NK-92 (cell line): ENCODE data around the gene RPS19BP1.
A peak's percentile ranks its signal among the peaks of the same experiment; 100 is the strongest.

Experiments used
- DNase-seq: peaks from one replicate; lab custom pipeline; 2025; ENCODE audit not compliant: unreplicated experiment; lab: John Stamatoyannopoulos, UW

Gene RPS19BP1, protein sequence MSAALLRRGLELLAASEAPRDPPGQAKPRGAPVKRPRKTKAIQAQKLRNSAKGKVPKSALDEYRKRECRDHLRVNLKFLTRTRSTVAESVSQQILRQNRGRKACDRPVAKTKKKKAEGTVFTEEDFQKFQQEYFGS

DNA sequence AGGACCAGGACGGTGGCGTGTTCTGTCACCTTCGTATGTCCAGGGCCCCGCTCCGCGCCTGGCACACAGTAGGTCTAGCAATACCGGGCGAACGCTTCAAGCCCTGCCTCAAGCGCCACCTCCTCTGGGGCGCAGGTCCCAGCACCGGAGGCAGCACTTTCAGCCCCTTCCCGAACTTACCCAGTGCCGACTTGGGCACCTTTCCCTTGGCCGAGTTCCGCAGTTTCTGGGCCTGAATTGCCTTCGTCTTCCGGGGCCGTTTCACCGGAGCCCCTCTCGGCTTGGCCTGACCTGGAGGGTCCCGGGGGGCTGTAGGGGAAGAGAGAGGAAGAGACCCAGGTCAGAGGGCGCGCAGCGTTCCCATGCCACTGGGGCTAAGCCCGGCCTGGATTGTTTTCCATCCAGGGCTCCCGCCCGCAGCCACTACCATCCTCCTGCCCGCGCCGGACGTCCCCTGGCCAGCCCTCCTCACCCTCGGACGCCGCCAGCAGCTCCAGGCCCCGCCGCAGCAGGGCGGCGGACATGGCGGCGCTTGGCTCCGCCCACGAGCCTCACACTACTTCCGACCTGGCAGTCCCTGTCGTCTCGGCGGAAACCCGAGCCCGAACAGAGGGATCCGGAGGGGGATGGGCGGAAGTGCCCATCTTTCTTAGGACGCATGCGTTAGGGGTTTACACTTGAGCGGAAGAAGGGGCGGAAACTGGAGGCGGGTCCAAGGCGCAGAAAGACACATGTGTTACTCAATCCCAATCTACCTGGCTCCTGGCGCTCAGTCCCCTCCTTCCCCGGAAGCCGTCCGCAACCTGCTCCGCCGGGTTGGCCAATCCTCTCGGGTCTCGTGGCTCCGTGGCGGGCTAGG, at the start of gene RPS19BP1:
Gene RPS19BP1, minus strand, starts transcription at position 534 of the 859 bp plus-strand sequence. Its CDS starts 10 bp downstream, at position 524.
- peak; percentile 97 for DNase-seq

DNA sequence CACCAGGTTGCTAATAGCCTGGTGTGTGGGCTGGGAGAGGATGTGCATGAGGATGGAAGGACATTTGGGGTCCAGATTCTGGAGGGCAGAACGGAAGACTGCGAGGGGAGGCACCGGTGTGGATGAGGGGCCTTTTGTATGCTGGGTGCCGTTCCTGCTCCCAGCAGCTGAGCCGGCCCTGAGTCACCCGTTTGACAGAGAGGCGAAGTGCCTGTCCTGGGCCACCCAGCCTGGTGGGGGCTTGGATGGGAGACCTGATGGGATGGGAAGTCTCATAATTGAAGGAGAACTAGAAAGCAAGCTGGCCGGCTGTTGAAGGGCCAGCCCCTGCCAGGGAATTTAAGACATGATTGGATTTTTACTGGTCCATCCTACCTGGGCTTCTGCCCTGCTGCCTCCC, 48.8 kb upstream of the RPS19BP1 start:
- DNase-seq, result no peak

DNA sequence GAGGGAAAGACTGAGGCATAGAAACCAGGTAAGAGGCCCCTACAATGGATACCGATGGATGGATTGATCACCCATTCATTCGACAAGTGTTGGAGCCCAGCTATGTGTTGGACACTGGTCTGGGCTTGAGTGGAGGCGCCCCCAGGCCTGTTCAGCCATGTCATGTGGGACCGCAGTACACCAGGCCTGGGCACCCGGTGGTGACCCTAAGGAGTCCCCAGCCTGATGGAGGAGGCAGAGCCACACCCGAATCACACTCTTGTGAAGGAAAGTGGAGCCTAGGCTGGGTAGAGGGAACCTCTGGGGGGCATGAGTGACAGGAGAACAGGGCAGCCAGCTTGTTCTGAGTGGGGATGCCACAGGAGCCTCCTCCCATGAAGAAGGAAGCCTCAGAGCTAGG, 48.2 kb upstream of the RPS19BP1 start:
- no peak for DNase-seq

DNA sequence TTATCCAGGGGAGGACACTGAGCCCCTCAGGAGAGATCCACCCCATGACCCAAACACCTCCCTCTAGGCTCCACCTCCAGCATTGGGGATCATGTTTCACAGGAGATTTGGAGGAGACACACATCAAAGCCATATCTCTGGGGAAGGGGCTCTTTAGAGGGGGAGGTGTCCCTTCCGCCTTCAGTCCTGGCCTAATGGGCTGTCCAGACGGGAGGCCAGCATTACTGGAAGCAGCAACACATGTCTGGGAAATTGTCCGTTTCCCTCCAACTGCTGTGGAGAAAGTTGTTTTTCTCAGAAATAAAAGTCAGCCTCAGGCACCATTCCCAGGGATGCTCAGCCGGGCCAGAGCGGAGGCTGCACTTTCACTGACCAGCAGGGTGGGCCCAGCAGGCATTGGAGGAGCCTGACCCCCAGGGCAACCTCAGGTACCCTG, 47.5 kb upstream of the RPS19BP1 start:
- DNase-seq, result no peak

DNA sequence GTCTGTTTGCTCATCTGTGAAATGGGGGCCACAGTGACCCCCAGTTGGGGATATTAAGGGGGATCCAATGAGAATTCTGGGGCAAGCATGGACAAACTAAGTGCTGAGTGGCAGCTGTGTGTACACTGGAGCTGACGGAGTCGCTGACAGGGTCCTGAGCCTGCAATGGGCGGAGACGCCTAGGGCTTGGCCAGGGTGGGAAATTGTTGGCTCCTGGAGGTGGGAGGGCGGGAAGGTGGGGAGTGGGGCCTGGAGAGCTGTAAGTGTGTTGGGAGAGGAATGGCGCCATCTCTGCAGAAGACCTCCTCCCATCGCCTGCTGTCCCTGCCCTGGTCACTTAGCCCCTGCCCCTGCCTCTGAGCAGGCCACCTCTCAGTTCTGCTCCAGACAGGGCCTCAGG, 45.4 kb upstream of the RPS19BP1 start:
- DNase-seq, result no peak

DNA sequence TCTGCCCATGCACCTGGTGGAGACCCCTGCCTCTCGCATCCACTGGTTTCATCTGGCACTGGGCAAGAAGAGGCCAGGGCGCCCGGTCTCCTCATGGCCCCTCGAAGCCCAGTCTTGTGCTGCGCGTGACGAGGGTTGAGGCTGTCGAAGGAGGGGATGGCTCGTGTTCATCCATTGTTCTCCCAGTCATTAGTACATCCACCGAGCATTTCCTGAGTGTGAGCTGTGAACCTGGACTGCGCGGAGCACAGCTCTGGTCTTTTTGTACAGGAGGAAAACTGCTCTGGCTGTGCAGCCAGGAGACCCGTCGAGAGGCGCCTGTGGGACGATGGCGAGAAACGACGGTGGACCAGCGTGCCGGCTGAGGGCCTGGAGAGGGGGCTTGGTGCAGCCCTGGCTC, 44.8 kb upstream of the RPS19BP1 start:
- DNase-seq, result no peak

DNA sequence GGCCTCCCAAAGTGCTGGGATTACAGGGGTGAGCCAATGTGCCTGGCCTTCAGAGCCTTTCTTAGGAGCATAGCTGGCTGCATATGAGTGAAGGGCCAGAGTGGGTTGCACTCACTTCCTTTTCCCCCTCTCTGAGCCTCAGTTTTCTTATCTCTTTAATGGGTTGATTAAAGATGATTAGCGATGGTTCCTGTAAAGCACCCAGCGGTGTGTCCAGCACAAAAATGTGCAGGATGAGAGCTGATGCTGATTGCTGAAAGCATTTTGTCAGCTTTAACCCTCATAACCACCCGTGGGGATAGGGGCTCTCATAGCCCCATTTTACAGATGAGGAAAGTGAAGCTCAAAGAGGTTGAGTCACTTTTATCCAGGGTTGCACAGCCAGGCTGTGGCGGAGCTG, 43.5 kb upstream of the RPS19BP1 start:
- no peak for DNase-seq

DNA sequence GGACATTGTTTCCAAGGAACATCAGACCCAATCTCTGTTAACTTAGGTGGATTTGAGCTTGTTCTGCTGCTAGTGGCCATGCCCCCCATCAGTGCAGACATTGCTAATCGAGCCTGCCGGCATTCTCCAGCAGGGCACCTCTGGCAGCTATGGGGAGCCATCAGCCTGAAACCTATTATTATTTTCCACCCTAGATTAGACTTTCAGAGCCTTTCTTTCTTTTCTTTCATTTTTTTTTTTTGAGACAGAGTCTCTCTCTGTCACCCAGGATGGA, 42.9 kb upstream of the RPS19BP1 start:
- no peak for DNase-seq

DNA sequence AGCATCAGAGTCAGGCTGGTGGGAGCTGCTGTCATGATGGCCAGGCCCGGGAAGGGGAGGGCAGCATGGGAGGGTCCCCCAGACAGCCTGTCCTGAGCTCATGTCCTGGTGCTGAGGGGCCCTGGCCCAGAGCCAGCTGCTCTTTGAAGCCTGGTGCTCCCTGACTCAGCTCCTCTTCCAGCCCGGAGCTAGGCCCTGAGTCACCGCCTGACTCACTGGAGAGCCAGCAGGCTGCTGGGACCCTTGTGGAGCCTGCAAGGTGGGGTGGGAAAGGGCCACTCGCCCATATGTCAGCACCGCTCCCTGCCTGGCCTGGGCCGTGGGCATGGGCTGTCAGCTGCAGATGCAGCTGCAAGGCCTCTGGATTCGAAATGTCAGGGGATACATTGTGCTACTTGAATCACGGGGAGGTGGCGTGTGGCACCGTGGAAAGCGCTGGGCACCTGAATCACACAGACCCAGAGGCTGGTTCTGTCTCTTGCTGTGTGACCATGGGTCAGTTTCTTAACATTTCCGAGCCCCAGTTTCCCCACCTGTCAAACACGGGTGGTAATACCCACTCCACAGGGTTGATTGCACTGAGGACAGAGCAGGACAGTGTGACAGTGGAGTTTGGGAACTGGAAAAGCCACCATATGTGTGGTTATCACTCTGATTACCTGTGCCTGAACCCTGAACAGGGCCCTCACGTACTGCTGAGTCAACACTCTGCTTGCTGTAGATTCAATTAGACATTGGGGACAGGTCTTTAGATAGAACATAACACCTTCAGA, 42.4 kb upstream of the RPS19BP1 start:
- DNase-seq, result no peak

DNA sequence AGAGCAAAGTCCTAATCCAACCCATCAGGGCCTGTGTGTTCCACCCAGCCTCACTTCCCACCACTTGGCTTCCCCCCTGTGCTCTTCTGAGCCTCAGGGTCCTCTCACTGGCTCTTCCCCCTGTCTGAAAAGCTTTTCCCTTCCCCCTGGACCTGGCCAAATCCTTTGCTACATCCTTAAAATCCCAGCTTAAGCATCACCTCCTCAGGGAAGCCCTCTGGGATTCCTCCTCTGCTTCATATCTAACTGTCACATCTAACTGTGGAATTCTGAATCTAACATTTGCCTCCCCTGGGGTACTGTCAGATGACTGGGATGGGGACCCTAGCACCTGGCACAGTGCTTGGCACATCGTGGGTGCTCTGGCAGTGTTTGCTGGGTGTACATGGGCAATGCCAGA, 39.0 kb upstream of the RPS19BP1 start:
- no peak for DNase-seq

DNA sequence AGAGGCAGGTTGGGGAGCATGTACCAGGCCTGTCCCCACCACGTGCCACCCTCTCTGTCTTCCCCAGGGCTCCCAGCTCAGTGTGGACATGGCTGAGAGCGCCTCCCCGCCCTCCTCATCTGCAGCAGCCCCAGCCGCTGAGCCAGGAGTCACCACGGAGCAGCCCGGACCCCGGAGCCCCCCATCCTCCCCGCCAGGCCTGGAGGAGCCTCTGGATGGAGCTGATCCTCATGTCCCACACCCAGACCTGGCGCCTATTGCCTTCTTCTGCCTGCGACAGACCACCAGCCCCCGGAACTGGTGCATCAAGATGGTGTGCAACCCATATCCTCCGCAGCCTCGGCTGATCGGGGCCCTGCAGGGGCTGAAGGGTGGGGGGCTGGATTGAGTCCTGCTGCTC, 38.1 kb upstream of the RPS19BP1 start, which contains the start of gene CACNA1I:
Gene CACNA1I, plus strand, starts transcription at position 89 of the 400 bp plus-strand sequence. Its CDS starts 0 bp downstream, at position 89.
- DNase-seq, result no peak

DNA sequence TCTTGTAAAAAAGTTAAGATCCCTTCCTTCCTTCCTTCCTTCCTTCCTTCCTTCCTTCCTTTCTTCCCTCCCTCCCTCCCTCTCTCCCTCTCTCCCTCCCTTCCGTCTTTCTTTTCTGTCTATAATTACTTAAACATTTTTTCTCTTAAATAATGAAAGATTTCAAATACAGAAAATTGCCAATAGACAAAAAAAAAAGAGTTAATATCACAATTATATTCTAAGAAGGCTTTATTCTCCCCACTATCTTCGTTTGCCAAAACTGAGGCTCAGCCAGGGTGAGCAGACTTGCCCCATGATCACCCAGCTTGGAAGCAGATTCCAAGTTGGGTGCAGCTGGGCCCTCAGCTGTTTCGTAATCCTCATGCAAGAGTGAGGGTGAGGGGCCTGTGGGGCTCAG, 37.7 kb upstream of the RPS19BP1 start:
- DNase-seq, result no peak

DNA sequence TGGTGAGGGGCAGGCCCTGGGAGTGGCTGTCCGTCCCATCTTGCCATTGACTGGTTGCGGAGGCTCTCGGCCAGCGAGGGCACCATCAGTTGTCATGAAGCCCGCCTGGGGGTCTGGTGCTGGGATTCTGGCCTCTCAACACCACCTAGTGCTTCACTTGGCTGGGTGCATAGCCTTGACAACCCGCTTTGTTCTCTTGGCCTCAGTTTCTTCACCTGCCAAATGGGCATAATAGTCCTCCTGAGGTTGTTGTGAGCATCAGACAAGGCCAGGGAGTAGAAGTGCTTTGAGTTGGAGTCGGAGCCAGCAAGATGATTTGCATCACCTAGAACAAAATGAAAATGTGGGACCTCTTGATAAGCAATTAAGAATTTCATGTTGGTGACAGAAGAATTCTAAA, 36.5 kb upstream of the RPS19BP1 start:
- no peak for DNase-seq

DNA sequence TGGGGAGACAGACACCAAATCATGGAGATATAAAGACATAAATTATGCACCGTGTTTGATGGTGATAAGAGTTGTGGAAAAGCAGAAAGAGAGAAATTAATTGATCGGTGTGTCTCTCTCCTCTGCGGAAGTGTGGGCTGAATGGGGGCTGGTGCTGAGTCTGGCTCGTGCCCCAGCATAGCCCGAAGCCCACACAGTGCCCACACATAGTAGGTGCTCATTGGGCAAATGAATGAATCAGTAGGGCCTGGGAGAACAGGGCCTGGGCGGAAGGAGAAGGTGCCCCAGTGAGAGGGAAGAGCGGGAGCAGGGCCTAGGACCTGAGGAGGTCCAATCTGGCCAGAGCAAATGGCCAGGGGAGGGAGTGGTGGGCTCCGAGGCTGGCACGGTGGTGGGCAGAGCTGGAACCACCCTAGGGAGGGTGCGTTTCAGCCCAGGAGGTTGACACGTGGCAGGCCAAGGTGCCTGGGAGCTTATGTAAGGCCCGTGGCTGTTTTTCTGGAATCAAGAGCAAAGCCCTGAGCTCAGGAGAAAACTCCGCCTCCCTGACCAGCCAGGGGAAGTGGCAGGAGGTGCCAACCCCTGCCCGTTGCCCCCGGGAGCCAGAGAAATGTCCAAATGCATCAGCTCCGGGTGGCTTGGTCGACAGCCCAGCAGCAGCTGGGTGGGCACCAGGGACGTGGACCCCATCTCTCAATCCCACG, 35.9 kb upstream of the RPS19BP1 start:
- no peak for DNase-seq

DNA sequence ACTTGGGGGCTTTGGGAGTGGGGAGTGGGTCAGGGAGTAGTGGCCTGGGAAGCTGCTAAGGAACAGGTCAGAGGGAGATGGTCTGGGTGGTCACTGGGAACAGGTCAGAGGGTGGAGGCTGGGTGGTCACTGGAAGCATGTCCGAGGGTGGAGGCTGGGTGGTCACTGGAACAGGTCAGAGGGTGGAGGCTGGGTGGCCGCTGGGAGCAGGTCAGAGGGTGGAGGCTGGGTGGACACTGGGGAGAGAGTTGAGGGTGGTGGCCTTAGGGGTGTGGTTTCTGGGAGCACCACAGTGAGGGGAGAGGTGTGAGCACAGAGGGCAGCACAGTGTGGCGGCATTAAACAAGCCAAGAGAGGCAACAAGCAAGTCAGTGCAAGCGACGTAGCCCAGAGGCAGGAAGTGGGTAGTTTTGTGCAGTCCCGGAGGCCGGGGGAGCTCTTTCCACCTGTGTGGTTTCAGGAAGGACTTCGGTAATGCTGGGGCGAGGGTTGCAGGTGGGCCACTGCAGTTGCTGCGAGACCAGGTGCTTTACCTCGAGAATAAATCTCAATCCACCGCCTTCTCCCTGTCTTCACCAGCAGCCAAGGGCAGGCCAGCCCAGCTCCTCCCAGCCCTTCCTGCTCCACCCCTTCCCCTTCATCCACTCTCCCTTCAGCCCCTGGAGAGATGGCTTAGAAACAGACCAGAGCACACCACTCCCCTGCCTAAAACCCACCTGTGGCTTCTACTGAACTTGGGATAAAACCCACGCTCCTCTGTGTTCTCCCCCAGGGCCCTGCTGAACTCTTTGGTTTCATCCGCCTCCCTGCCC, 34.8 kb upstream of the RPS19BP1 start:
- no peak for DNase-seq

DNA sequence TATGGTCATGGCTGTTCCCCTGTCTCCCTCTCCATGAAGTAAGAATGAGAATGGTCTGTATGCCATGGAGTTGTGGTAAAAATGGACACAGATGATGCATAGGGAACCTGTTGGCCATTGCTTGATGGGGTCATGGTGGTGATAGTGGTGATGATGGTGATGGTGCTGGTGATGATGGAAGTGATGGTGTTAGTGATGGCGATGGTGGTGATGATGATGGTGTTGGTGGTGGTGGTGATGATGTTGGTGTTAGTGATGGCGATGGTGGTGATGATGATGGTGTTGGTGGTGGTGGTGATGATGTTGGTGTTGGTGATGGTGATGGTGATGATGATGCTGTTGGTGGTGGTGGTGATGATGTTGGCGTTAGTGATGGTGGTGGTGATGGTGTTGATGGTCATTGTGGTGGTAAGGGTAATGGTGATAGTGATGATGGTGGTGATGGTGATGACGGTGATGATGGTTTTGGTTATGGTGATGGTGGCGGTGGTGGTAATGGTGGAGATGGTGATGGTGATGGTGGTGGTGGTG, 32.9 kb upstream of the RPS19BP1 start:
- no peak for DNase-seq

DNA sequence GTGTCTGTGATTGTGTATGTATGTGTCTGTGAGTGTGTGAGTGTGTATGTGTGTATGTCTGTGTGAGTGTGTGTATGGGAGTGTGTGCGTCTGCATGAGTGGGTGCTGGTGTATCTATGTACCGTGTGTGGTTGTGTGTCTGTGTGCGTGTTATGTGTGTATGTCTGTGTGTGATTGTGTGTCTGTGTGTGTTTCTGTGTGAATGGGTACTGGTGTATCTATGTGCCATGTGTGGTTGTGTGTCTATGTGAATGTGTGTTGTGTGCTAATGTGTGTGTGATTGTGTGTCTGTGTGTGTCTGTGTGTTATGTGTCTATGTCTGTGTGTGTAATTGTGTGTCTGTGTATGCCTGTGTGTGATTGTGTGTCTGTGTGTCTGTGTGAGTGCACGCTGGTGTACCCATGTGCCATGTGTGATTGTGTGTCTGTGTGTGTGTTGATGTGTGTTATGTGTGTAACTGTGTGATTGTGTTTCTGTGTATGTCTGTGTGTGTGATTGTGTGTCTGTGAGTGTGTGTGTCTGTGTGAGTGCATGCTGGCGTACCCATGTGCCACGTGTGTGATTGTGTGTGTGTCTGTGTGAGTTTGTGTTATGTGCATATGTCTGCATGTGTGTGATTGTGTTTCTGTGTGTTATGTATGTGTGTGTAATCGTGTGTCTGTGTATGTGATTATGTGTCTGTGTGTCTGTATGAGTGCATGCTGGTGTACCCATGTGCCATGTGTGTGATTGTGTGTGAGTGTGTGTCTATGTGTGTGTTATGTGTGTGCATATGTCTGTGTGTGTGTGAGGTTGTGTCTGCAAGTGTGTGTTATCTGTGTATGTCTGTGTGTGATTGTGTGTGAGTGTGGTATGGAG, 31.3 kb upstream of the RPS19BP1 start:
- no peak for DNase-seq

DNA sequence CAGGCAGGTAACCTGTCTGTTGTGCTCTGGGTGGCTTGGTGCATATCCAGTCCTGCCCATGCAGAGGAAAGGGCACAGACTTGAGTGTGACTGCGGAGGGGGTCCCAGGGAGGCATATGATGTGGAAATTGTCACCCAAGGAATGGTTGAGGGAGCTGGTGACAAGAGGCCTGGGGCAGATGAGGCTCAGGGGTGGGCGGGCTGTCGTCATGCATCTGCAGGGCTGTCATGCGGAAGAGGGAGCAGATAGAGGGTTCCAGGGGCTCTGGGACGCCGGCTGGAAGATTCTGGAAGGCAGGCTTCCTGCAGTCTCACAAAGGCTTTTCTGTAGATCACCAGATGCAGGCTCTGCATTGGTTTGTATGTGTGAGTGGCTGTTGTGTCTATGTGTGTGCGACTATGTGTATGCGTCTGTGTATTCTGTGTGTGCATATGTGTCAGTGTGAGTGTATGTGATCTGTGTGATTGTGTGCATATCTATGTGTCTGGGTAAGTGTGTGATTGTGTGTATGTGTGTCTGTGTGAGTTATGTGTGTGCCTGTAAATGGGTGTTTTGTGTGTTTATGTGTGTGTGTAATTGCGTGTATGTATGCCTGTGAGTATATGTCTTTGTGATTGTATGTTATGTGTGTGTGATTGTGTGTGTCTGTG, 30.4 kb upstream of the RPS19BP1 start:
- no peak for DNase-seq

DNA sequence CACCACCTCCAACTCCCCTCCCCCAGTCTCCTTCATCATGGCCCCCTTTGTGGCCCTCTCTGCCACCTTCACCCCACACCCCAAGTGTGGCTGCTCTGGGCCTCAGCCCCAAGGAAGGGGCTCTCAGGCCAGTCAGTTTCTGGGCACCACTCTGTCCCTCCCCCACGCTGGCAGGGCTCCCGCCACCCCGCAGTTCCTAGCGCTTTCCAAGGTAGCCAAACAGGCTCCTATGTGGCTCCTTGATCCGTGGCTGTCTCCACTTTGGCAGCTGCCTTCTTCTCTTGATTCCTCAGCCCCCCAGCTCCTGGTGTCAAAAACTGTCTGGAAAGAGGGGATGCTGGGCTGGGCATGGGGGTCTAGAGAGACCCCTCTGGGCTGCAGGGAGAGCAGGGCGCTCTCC, 27.6 kb upstream of the RPS19BP1 start:
- no peak for DNase-seq
